ENCODE measurements around the gene PARD6B. TPM values are rescaled to one million over a fixed set of nuclear protein-coding genes. Genes with fewer than 3 reads are reported as not detected.
"Not testable (repeated sequence)": the region's sequence is repeated elsewhere in the genome, so short reads cannot be mapped to it uniquely, and the experiment has no call there.

The PARD6B gene
- total and polyA plus RNA-seq, 2 experiments from 2014 or later: 14.6 to 41.0 TPM

DNA sequence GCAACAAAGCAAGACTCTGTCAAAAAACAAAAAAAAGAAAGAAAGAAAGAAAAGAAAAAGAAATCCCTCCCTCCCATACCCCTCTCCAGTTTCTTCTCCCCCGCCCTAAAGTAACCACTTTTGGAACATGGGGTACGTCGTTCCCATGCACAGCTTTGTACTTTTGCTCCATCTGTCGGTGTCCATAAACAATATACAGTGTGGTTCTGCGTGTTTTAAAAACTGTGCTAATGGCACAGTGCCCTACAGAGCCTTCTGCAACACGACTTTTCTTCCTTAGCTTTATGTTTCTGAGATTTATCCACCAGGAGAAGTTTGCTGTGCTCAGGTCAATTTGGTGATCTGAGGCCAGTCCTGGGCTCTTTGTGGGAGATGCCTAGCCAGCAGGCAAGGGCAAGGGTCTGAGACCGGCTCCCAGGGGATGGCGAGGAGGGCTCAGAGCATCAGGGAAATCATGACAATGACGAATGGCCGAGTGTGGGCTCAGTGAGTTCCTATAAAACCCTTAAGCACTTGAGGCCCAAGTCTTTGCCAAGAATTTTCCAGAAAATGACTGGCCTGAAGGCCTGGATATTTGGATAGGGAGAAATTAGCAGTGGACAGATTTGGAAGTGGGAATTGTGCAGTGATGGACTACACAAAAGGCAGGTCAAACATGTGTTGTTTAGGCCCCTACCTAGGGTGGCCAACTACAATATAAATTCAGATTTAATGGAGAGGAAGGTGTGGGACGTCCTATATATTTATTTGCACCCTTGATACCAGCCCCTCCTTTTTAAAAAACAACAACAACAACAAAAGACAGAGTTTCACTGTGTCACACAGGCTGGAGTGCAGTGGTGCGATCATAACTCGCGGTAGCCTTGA, 61.6 kb downstream of the PARD6B start:
- Histone ChIP-seq H3K27ac (peak overlapping the region; percentile 97), H3K79me2 (peaks cover 11% of the 10 kb centered on the region), H3K27me3 (no peaks in the 10 kb centered on the region), H3K4me3 (no peak overlapping the region), H3K36me3 (replicated peaks; ENCODE audit: insufficient read depth, low read depth) (no peaks in the 10 kb centered on the region), H4K20me1 (ENCODE audit: insufficient read depth, poor library complexity, severe bottlenecking) (no peaks in the 10 kb centered on the region), H3K9me3 (ENCODE audit: low read depth) (no peaks in the 10 kb centered on the region), H3K4me1 (ENCODE audit: insufficient read depth) (peaks cover 42% of the 10 kb centered on the region), H3K4me2 (no peak overlapping the region), H2AFZ (no peak overlapping the region), H3K9me2 (replicated peaks; ENCODE audit: insufficient read depth) (no peaks in the 10 kb centered on the region)
- no peak for TF ChIP-seq EZH2 (IDR thresholded peaks at IDR 0.05; ENCODE audit: borderline replicate concordance)
- WGBS (ENCODE audit: low lambda C conversion rate, missing lambda C conversion rate): 79% methylated on average over 14 of the region's 14 CpGs
- DNase-seq (ENCODE audit: low spot score): no peak

DNA sequence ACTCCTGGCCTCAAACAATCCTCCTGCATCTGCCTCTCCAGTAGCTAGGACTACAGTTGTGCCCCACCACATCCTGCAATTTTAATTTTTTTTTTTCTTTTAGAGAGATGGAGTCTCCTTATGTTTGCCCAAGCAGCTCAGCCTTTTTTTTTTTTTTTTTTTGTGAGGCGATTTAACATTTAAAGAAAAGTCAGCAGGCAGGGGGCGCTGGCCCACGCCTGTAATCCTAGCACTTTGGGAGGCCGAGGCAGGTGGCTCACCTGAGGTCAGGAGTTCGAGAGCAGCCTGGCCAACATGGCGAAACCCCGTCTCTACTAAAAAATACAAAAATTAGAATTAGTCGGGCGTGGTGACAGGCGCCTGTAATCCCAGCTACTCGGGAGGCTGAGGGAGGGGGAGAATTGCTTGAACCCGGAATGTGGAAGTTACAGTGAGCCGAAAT, 62.2 kb downstream of the PARD6B start:
- H3K27ac ChIP-seq; H3K4me2 ChIP-seq; H3K4me3 ChIP-seq; H3K9me2 ChIP-seq (replicated peaks; ENCODE audit: insufficient read depth); H3K9me3 ChIP-seq (ENCODE audit: low read depth); H2AFZ ChIP-seq; H3K27me3 ChIP-seq; H3K36me3 ChIP-seq (replicated peaks; ENCODE audit: insufficient read depth, low read depth); H4K20me1 ChIP-seq (ENCODE audit: insufficient read depth, poor library complexity, severe bottlenecking): not testable (repeated sequence)
- peak; percentile 45 for DNase-seq (ENCODE audit: low spot score)
- TF ChIP-seq, protein P1, sequence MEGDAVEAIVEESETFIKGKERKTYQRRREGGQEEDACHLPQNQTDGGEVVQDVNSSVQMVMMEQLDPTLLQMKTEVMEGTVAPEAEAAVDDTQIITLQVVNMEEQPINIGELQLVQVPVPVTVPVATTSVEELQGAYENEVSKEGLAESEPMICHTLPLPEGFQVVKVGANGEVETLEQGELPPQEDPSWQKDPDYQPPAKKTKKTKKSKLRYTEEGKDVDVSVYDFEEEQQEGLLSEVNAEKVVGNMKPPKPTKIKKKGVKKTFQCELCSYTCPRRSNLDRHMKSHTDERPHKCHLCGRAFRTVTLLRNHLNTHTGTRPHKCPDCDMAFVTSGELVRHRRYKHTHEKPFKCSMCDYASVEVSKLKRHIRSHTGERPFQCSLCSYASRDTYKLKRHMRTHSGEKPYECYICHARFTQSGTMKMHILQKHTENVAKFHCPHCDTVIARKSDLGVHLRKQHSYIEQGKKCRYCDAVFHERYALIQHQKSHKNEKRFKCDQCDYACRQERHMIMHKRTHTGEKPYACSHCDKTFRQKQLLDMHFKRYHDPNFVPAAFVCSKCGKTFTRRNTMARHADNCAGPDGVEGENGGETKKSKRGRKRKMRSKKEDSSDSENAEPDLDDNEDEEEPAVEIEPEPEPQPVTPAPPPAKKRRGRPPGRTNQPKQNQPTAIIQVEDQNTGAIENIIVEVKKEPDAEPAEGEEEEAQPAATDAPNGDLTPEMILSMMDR (IDR thresholded peaks at IDR 0.05; ENCODE audit: poor library complexity): peak; percentile 40
- peaks cover 37% of the 10 kb centered on the region for H3K4me1 ChIP-seq (ENCODE audit: insufficient read depth)
- 84% methylated on average over 13 of the region's 13 CpGs for WGBS (ENCODE audit: low lambda C conversion rate, missing lambda C conversion rate)
- H3K79me2 ChIP-seq: peaks cover 11% of the 10 kb centered on the region

DNA sequence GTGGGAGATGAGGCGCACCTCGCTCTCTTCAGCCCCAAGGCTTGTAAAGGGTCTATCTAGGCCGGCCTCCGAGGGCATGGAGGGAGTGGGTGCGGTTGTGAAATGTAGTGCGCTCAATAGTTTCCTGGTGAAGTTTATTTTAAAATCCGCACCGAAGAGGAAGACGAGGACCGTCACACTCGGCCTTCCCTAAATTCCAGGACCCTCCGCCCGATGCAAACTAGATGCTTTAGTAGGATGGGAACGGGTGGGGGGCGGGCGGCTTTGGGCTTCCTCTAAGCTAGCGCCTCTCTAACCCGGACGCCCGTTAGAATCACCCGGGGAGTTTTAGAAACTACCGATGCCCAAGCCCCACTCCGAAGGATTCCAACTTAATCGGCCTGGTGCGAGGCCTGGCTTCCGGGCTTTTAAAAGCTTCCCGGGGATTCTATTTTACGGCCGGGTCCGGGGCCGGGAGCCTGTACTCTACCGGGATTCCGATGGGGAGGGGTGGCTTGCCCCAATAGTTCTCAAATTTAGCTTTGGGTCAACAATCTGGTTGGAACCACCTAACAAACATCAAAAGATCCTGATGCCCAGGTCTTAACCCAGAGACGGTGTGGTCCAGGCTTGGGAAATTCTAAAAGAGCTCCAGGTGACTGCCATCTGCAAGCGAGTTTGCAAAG, 62.9 kb downstream of the PARD6B start:
- 32% methylated on average over 35 of the region's 35 CpGs for WGBS (ENCODE audit: low lambda C conversion rate, missing lambda C conversion rate)
- peak overlapping the region; percentile 54 for H3K27ac ChIP-seq
- peaks cover 11% of the 10 kb centered on the region for H3K79me2 ChIP-seq
- no peak overlapping the region for H3K4me3 ChIP-seq
- H3K36me3 ChIP-seq (replicated peaks; ENCODE audit: insufficient read depth, low read depth): no peaks in the 10 kb centered on the region
- H3K27me3 ChIP-seq: no peaks in the 10 kb centered on the region
- no peaks in the 10 kb centered on the region for H3K9me2 ChIP-seq (replicated peaks; ENCODE audit: insufficient read depth)
- H3K4me1 ChIP-seq (ENCODE audit: insufficient read depth): peaks cover 33% of the 10 kb centered on the region
- TF ChIP-seq, protein P1 (IDR thresholded peaks at IDR 0.05; ENCODE audit: poor library complexity): no peak
- TF ChIP-seq EZH2phosphoT487 (IDR thresholded peaks at IDR 0.05; ENCODE audit: low read depth, severe bottlenecking, unreplicated experiment) (no peak), EZH2 (IDR thresholded peaks at IDR 0.05; ENCODE audit: borderline replicate concordance) (no peak)
- H2AFZ ChIP-seq: peak overlapping the region; percentile 72
- no peaks in the 10 kb centered on the region for H3K9me3 ChIP-seq (ENCODE audit: low read depth)
- H3K4me2 ChIP-seq: peak overlapping the region; percentile 94
- DNase-seq (ENCODE audit: low spot score): peak; percentile 34
- H4K20me1 ChIP-seq (ENCODE audit: insufficient read depth, poor library complexity, severe bottlenecking): no peaks in the 10 kb centered on the region
